Measurements from ENCODE around the gene GPALPP1.

GRCh38 chr13:45060062-45060461, 70.7 kb downstream of the GPALPP1 start:
- TF ChIP-seq POLR2A (IDR thresholded peaks at IDR 0.05) (no peak), CTCF (IDR thresholded peaks at IDR 0.05) (no peak)

Measured in testis (tissue), 2 donors.